Activated naive CD4-positive, alpha-beta T cell treated with anti-CD3 and anti-CD28 coated beads, Interleukin-2, amount 50 U/mL, for 24 hours (primary cell): ENCODE results near the gene BHLHA9.
"Not testable (repeated sequence)": the region's sequence is repeated elsewhere in the genome, so short reads cannot be mapped to it uniquely, and the experiment has no call there.

Experiments used
- H3K27ac Mint-ChIP-seq: one replicate; pipeline ENCODE4 v1.8.0; 2021; ENCODE audit warnings: mild to moderate bottlenecking, mixed read lengths
- H3K27me3 Mint-ChIP-seq: one replicate; pipeline ENCODE4 v1.8.0; 2021; ENCODE audit warnings: mixed read lengths
- H3K36me3 Mint-ChIP-seq: one replicate; pipeline ENCODE4 v1.8.0; 2021; ENCODE audit warnings: mixed read lengths
- H3K4me1 Mint-ChIP-seq: one replicate; pipeline ENCODE4 v1.8.0; 2021; ENCODE audit warnings: mixed read lengths
- H3K4me3 Mint-ChIP-seq: one replicate; pipeline ENCODE4 v1.8.0; 2021; ENCODE audit warnings: mild to moderate bottlenecking, mixed read lengths
- H3K9me3 Mint-ChIP-seq: one replicate; pipeline ENCODE4 v1.8.0; 2021; ENCODE audit warnings: mixed read lengths

BHLHA9 gene

DNA sequence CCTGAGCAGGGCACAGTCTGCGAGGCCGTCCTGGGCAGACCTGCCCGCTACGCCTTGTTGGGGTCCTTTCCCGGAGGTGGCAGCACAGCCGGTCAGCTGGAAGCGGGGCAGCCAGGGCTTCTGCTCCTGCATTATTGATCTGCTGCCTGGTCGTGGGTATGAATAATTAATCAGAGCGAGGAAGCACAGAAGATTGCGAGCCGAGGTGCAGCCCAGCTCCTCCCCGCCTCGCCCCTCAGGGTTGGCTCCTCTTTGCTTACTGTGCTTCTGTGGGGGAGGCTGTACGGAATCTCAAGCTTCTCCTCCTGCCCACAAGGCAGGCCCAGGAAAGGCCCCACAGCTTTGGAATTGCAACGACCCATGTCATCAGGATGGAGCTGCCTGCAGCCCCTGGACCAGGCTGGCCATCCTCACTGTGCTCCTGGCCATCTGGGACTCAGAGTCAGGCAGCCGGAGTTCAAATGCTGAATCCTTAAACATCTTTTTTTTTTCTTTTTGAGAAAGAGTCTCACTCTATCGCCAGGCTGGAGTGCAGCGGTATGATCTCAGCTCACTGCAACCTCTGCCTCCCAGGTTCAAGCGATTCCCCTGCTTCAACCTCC is 34.8 kb downstream of the BHLHA9 start:
- Mint-ChIP-seq H3K4me3 (no peak overlapping the region), H3K27ac (no peak overlapping the region), H3K9me3 (no peaks in the 10 kb centered on the region), H3K4me1 (peaks cover 4% of the 10 kb centered on the region), H3K27me3 (no peaks in the 10 kb centered on the region), H3K36me3 (no peaks in the 10 kb centered on the region)

DNA sequence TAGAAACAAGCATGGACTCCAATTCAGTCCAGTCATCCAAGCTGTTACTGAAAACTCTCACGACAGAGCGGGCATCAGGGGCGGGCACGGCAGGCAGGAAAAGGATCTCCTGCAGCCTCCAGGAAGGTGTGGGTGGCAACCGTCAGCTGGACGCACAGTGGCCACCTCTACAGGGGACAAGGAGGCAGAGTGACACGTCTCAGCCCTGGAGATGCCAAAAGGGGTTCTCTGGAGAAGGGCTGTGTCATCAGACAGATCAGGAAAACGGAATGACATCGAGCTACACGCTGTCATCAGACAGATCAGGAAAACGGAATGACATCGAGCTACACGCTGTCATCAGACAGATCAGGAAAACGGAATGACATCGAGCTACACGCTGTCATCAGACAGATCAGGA is 37.6 kb downstream of the BHLHA9 start:
- not testable (repeated sequence) for H3K27ac Mint-ChIP-seq, H3K36me3 Mint-ChIP-seq, H3K9me3 Mint-ChIP-seq, H3K4me1 Mint-ChIP-seq, H3K27me3 Mint-ChIP-seq, H3K4me3 Mint-ChIP-seq

DNA sequence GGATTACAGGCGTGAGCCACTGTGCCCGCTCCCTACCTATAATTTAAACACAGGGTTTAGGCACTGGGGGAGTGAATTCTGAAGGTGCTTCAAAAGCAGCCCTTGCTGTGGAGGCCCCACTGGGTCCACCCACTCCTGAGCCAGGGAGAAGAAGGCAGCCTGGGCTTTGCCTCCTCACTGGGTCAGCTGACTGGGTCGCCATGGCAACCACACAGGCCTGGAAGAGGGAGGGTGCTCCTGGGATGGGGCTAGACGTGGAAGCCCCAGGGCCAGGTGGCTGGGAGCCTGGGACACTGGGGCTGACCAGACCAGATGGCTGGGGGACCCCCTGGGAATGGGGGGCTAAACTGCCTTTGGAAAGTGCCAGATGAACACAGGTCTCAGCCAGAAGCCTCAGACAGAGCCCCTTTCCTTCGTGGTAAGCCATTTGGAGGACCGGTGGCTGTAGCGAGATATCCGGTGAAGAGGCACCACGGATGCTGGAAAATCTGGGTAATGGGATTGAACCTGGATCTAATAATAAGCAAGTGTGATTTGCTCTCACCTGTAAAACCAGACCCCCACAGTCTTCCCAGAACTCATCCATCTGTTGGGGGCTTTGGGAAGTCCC is 42.1 kb downstream of the BHLHA9 start:
- Mint-ChIP-seq H3K27ac (no peak overlapping the region), H3K9me3 (no peaks in the 10 kb centered on the region), H3K36me3 (no peaks in the 10 kb centered on the region), H3K4me1 (no peaks in the 10 kb centered on the region), H3K4me3 (no peak overlapping the region), H3K27me3 (peaks cover 4% of the 10 kb centered on the region)

DNA sequence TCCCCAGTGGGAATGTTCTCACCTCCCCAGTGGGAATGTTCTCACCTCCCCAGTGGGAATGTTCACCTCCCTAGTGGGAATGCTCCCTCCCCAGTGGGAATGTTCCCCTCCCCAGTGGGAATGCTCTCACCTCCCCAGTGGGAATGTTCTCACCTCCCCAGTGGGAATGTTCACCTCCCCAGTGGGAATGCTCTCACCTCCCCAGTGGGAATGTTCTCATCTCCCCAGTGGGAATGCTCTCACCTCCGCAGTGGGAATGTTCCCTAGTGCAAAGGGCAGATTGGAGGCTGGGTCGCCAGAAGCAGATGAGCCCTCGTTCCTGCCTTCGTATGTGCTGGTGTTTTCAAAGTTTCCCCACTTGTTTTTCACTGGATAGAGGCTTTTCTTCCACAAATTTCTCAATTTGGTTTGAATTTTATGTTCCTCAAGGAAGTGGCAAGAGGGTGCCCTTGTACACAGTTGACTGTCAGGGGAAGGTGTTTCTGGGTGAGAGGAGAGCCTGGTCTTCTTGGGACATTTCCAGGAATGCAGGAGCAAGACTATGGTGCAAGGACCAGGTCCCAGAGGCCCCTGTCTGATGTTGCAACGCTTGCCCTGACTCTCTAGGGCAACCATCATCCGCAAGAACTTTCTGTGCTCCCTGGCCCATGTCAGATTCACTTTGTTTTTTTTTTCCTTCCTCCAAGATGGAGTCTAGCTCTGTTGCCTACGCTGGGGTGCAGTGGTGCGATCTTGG is 43.2 kb downstream of the BHLHA9 start:
- Mint-ChIP-seq H3K36me3 (no peaks in the 10 kb centered on the region), H3K4me1 (no peaks in the 10 kb centered on the region), H3K4me3 (no peak overlapping the region), H3K27me3 (peaks cover 4% of the 10 kb centered on the region), H3K9me3 (no peaks in the 10 kb centered on the region), H3K27ac (no peak overlapping the region)

DNA sequence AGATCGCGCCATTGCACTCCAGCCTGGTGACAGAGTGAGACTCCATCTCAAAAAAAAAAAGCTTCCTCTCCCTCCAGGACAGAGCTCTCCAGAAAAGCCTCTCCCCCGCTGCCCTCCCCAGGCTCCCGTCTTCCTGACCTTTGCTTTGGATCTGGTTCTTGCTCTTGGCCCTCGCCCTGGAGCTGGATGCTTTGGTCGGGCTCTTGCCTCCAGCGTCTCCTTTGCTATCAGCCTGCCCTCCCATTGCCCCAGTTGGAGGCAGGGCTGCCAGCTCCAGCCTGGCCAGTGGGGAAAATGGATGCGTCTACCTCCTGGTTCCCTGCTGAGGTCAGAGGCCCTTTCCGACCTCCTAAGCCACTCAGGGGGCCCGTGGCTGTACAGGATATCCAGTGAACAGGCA is 45.2 kb downstream of the BHLHA9 start:
- no peak overlapping the region for H3K4me3 Mint-ChIP-seq
- H3K27me3 Mint-ChIP-seq = peaks cover 4% of the 10 kb centered on the region
- no peak overlapping the region for H3K27ac Mint-ChIP-seq
- no peaks in the 10 kb centered on the region for H3K9me3 Mint-ChIP-seq
- no peaks in the 10 kb centered on the region for H3K36me3 Mint-ChIP-seq
- no peaks in the 10 kb centered on the region for H3K4me1 Mint-ChIP-seq

DNA sequence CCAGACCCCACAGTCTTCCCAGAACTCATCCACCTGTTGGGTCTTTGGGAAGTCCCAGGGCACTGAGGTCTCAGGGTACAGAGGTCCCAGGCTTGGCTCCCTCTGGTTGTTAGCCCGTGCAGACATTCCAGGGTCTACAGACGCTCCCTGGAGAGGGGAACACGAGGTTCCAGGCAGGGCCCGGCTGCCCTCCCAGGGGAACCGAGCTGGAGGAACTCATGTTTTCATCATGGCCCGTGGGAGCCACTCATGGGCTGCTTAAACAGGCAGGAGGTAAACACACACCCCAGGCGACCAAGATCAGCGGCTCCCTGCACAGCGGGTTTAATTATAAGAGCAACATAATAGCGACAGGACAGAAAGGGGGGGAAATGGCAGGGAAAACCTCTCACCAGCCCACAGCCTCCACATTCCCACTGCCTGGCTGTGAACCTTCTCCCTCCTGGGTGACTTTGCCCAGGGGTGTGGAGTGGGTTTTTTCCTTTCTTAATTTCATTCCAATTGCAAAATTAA is 45.7 kb downstream of the BHLHA9 start:
- H3K27ac Mint-ChIP-seq = no peak overlapping the region
- no peaks in the 10 kb centered on the region for H3K9me3 Mint-ChIP-seq
- no peaks in the 10 kb centered on the region for H3K36me3 Mint-ChIP-seq
- H3K27me3 Mint-ChIP-seq = peaks cover 4% of the 10 kb centered on the region
- H3K4me1 Mint-ChIP-seq = no peaks in the 10 kb centered on the region
- H3K4me3 Mint-ChIP-seq = no peak overlapping the region
